Measurements from ENCODE around the gene CAMK1G.

Gene CAMK1G

DNA sequence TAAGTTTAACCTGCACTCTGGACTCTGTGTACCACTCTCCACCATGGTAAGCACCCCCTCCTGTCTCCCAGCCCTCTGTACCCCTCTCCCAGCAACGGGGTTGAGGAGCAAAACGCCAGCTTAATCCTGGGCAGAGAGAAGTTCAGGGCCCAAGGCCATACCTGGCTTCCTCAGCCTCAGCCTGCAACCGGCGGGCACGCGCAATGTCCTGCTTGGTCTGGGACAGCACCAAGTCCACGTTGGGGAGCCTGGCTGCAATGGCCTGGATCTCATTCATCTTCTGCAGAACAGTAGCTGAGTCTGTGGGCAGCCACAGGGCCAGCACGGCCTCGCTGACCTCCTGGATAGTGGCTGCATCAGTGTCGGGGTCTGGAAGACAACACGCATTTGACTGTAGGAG lies 34.8 kb downstream of the CAMK1G start:
- DNase-seq (ENCODE audit: low read depth in 1 of 2, low spot score in 1 of 2): no peak

DNA sequence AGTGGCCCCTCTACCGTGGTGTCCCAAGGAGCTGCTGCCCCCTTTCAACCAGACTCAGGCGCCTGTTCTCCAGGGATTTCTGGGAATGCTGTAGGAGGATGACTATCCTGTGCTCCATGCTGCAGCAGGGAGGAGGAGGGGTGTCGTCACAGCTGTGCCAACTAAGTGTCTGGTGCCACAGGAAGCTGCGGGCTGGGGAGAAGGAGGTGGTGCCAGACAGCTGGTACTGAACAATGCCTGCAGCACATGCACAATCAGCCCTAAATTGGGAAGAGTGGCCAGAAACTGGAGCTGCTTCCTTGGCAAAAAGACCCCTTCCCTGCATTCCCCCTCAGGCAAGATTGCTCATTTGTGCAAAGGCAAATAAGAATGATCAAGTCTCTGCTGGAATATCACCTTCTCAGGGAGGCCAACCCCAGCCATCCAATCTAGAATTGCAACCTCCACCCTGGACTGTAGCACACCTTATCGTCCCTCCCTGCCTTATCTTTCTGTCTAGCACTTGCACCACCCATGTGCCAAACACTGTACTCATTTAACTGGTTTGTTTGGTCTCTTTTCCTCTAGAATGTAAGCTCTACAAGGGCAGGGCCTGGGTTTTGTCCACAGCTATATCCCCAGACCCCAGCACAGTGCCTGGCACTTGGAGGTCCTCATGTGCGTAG lies 35.4 kb downstream of the CAMK1G start:
- no peak for DNase-seq (ENCODE audit: low read depth in 1 of 2, low spot score in 1 of 2)

DNA sequence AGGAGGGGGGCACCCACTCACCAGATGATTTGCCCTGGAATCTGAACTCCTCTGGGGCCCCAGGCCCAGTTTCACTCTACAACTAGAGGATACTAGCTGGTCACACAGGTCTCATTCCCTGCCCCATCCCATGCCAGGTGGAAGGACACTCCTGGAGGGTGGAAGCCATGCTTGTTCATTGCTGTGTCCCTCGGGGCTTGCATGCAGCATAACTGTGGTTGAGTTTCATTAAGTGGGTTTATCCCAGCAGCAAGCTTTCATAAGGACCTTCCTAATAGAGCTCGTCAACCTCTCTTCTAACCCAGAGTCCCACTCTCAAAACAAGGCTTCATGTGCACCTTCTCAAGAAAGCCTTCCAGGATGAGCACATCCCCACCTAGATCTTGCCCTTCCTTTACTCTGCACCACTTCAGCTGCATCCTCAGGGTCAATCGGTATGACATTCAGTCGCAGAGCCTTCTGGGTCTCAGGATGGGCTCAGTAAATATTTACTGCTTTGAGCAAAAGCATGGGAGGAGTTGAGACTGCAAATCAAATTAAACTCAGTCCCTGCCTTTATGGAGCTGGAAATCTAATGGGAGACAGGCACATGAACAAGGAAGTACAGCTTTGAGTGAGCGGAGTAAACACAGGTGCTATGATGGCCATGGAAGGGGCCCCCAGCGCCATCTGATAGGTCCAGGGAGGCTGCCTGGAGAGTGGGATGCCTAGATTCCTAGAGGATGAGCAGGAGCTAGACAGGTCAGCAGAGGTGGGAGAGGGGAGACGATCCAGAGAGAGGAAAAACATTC lies 36.4 kb downstream of the CAMK1G start:
- no peak for DNase-seq (ENCODE audit: low read depth in 1 of 2, low spot score in 1 of 2)

DNA sequence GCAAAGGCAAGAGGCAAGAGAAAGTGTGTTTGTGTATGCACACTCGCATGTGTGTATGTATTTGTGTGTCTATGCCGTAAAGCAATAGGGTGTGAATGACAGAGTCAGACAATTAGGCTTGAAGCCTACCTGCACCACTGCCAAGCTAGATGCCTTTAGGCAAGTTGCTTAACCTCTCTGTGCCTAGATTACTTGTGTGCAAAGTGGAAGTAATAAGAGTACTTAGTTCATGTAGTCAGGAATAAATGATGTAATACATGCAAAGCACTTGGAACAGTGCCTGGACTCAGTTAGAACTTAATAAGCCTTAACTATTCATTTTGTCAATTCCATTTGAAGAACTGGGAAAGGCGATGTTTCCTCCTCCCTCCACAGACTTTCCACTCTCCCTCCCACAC lies 37.0 kb downstream of the CAMK1G start:
- no peak for DNase-seq (ENCODE audit: low read depth in 1 of 2, low spot score in 1 of 2)

- DNase-seq (ENCODE audit: low read depth in 1 of 2, low spot score in 1 of 2): no peak
Observed at GRCh38 chr1:209621286-209621685, 37.8 kb downstream of the CAMK1G start.

DNA sequence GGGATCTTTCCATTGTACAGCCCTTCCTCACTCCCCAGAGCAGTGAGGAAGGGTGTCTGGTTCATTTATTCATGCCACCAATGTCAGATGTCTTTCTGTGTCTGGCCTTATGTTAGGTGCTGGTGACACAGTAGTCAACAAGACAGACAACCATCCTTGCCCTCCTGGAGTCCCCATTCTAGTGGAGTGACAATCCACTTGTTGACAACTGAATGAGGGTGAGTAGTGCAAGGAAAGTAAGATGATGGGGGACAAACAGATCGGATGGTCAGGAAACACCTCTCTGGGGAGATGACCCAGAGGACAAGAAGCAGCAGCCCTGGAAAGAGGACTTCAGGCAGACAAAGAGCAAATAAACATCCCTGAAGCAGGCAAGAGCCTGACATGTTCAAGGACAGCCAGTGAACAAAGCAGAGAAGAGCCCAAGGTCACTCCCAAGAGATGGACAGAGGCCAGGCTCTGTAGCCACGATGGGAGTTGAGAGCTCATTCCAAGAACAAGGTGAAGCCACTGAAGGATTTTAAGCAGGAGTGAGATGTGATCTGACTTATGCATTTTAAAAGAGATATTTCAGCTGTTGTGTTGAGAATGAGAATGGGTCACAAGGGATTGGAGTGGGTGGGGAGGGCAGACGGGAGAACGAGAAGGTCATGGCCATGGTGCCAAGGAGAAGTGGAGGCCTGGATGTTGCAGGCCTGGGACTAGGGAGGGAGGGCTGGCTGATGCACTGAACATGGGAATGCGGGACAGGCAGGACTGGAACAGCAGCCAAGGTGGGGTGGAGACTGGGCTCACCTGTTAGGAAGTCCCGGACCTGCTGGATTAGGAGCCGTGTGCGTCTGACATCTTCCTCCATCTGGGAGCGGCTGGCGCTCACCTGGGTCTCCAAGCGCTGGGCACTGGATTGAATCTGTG lies 38.5 kb downstream of the CAMK1G start:
- no peak for DNase-seq (ENCODE audit: low read depth in 1 of 2, low spot score in 1 of 2)

DNA sequence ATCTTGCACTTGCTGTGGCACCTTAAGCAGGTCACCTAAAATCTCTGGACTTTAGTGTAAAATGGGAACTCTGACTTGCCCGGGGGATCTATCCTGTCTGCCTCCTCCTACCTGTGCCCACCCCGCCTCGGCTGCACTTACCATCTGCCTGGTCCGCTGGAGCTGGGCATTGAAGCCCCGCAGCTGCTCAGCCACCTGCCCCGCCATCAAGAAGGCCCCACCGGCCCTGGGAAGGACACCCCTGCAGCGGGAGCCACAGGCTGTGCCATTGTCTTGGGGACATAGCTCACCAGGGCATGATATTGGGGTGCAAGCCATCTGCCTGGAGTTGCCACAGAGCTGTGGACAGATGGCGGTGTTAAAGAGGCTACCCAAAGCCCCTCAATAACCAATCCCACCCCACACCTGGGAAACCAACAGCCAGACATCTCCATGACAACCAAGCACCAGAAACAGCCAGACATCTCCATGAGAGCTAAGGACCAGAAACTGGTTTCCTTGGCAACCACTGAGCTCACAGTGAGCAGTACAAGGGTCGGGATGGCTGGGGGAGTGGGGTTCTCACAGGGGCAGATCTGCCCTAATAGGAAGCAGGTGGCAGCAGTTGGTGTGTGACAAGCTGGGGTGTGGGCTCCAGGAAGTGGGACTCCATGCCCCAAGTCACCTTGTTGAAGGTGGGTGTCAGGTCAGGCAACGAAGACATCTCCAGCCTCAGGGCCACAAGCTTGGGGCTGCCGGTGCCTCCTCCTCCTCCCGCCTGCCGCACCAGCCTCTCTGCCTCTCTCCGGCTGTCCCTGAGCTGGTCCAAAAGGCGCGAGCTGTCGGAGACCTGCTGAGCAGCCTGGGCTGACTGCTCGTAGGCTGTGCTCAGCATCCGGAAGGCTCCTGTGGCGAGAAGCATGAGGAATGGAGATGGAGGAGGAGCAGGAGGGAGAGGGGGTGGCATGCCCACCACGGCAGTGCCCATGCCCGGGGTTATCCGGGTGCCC lies 39.6 kb downstream of the CAMK1G start:
- DNase-seq (ENCODE audit: low read depth in 1 of 2, low spot score in 1 of 2): no peak

DNA sequence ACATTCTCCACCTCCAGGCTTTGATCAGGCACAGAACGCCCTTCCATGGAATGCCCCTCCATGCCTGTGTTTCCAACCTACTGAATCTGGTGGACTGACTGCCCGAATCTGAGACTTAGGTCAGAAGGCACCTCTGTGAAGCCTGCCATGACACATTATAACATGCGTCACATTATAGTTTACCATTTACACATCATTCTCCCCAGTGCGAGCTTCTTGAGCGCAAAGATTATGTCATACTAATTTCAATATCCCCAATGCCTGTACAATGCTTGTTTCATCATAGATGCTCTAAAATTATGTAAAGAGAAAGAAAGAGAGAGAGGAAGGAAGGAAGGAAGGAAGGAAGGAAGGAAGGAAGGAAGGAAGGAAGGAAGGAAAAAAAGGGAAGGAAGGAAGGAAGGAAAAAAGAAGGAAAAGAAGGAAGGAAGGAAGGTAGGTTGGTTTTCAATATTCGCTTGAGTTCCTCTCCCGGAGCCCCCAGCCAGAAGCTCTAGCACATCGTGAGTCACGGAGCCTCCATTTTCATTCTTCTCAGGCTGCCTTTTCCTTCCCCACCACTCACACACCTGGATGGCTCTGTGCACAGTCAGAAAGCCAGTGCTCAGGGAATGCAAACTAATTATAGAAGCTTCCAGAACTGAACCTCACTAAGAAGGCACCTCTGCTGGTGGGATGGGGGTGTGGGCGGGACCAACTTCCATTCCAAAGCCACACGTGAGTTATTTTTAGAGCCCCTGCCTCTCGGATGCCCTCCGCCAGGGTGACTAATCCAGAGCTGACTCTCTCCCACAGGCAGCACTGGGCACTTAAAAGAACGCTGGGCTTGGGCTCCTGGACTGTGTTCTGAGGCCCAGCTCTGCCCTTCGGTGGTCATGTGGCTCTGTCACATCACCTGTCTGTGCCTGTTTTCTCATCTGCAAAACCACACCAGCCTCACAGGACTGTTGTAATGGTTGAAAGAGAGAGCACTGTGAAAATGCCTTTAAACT lies 41.3 kb downstream of the CAMK1G start:
- DNase-seq (ENCODE audit: low read depth in 1 of 2, low spot score in 1 of 2): no peak

DNA sequence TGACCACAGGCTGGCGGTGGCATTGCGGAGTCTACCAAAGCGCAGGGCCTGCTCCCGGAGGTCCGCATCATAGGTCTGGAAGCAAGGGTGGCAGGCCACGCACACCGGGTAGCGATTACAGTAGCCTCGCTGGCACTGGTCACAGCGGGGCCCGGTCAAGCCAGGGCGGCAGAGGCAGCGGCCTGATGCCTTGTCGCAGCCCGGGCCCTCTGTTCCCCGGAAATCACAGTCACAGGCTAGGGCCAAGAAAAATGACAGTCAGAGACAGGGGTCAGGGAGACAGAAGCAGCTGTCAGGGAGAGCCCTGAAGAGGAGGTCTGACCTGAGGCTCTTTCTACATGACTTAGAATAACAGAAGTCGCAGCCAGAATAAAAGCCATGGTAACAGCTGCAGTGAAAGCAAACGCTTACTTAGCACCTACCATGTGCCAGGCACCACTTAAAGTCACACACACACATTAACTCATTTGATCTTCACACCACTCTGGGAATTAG lies 42.3 kb downstream of the CAMK1G start:
- DNase-seq (ENCODE audit: low read depth in 1 of 2, low spot score in 1 of 2): no peak

DNA sequence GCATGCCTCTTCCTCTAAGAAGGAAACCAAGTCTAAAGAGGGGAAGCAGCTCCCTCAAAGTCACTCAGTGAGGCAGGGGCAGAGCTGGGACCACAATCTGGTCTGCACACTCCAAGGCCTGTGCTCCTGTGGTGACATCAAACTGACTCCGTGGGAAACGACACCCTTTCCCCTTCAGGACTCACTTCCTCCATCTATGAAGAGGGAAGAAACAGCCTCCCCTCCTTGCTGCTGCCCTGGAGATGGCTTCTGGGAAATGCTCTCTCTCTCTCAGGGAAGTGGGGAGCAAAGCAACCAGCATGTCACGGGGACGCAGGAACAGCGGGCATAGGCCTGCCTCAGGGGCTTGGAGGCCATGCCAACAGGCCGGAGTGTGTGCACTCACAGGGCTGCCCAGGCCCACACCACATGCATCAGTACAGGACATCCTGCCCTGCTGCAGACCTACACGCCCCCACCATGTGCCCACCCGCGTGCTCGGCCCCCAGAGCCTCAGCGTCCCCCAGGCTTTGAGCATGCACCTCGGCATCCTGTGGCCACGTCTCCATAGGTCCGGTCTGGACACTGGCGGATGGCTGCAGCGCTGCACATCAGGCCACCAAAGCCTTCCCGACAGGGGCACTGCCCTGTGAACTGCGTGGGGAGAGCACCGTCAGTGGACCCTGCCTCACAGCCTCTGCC lies 43.0 kb downstream of the CAMK1G start:
- DNase-seq (ENCODE audit: low read depth in 1 of 2, low spot score in 1 of 2): no peak

DNA sequence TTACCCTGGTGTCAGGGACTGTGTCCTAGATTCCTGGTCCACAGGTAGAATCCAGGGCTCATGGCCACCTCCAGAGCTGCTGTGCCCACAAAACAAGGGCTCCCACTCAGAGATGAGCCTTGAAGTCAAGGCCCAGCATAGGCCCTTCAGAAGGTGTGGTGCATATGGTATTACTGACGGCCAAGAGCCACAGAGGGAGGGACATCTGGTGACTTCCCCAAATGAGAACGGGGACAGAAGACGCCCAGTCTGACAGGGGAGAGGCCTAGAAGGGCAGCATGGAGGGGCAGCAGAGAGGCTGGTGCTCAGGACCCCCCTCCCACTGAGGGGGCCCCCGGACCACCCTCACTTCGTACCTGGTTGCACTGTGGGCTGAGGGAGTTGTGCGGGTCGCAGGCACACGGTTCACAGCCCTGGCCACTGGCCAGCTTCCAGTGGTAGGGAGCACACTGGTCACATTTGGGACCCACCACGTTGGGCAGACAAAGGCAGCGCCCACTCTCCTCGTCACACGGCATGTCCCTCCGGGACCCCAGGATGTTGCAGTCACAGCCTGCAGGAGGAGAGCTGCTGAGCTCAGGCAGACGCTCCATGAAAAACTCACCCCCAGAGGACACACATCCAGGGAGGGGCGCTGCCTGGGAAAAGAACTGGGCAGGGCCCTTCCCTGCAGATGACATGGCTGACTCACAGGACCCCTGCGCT lies 43.7 kb downstream of the CAMK1G start:
- no peak for DNase-seq (ENCODE audit: low read depth in 1 of 2, low spot score in 1 of 2)

GRCh38 chr1:209627732-209628196 lies 44.2 kb downstream of the CAMK1G start:
- DNase-seq (ENCODE audit: low read depth in 1 of 2, low spot score in 1 of 2): peak; percentile 57 to 63

DNA sequence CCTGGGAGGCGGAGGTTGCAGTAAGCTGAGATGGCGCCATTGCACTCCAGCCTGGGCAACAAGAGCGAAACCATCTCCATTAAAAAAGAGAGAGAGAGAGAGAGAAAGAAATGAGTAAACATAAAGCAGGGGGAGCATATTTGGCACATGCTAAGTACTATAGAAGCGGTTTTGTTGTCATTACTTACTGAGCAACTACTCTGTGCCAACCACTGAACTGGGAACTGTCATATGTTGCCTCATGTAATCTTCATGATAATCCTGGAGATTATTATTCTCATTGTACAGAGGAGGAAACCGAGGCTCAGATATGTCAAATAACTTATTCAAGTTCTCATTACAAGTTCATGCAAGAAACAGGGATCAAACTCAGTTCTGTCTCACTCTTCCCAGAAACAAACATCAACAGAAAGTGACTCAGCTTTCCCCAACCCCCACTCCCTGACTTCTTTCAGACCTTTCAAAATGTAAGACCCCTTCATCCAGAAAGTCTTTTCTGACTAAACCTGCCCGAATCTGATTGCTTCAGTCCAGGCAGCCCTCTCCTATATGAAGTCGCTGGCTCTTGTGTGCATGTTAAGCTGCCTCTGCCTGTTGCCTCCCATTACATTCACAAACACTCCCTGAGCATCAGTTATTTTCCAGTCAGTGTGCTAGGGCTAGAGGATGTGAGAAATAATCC lies 45.2 kb downstream of the CAMK1G start:
- DNase-seq (ENCODE audit: low read depth in 1 of 2, low spot score in 1 of 2): no peak

- DNase-seq (ENCODE audit: low read depth in 1 of 2, low spot score in 1 of 2): no peak
Observed at GRCh38 chr1:209629621-209630382, 46.3 kb downstream of the CAMK1G start.

- no peak for DNase-seq (ENCODE audit: low read depth in 1 of 2, low spot score in 1 of 2)
Observed at GRCh38 chr1:209630383-209631225, 47.1 kb downstream of the CAMK1G start.

Measured in activated T-helper 1 cell treated with anti-CD3 and anti-CD28 coated beads, Interleukin-2, amount 50 U/mL, for 16 hours (primary cell).